Caki2 (cell line): ENCODE results near the gene MBNL2. TPM values are rescaled to one million over a fixed set of nuclear protein-coding genes. Genes with fewer than 3 reads are reported as not detected.

ENCODE experiments used
- DNase-seq: peaks from one replicate; pipeline ENCODE4 v3.0.0-alpha.2; 2015; ENCODE audit warnings: low read depth
- in situ Hi-C: cut with HindIII; loops from 2 replicates; pipeline ENCODE4 v1.10.0; 2016; ENCODE audit warnings: low sequenced_read_pairs, low pct_unique_long_range_greater_than_20kb, mixed read lengths
- total RNA-seq: library from RNA; depleted of rRNA; stranded (reverse); fragments of >200 nt; shearing (Covaris generic); gene quantifications from 2 replicates; pipeline ENCODE4 v1.2.3, GENCODE V29; 2014; ENCODE audit warnings: low replicate concordance

MBNL2 gene
- total RNA-seq, 1 experiment from 2014 or later, result 14.0 TPM

- in situ Hi-C loops, result loop anchor here (10.0 kb wide), 1 partner anchor 69 kb away; no protein-coding TSS in a partner anchor
- DNase-seq, result no peak
Observed at GRCh38 chr13:97226013-97226412, 3.9 kb downstream of the MBNL2 start.

DNA sequence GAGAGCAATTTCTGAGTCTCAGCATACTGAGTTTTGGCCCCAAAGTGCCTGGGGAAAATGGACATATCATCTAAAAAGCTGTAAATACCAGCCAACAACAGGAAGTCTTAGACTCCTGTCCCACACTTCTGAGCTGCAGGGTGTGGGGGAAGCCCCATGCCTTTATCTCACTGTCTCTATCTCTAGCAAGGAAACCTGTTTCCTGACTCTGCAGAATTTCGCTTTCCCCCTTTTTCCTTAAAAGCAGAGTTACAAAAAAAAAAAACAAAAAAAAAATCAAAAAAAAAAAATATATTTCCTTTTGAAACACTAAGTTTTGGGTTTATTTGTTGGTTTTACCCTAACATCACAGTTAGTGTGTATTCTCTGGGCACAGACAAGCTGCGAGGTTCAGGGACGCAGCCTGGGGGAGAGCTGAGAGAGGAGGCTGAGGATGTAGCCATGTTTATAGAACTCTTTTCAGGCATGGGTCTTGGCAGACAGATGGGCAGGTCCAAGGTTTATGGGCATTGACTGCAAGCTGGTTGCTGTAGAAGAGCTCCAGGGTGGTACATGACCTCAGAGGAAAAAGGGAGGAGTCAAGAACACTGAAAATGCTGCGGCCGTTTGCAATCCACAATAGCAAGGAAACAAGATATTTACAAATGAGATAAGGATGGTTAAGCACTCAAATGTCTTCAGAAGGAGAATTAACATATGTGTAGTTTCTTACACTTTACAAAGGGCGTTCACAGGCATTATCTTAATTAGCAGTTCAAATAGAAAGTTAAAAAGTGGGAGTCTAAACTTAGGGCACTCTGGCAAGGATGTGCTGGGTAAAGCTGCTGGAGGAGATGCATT, 4.9 kb downstream of the MBNL2 start:
- in situ Hi-C loops, result loop anchor here (10.0 kb wide), 1 partner anchor 68 kb away; no protein-coding TSS in a partner anchor
- DNase-seq, result no peak

GRCh38 chr13:97228850-97229521, 6.9 kb downstream of the MBNL2 start:
- in situ Hi-C loops, result loop anchor here (10.0 kb wide), 1 partner anchor 66 kb away; no protein-coding TSS in a partner anchor
- no peak for DNase-seq

DNA sequence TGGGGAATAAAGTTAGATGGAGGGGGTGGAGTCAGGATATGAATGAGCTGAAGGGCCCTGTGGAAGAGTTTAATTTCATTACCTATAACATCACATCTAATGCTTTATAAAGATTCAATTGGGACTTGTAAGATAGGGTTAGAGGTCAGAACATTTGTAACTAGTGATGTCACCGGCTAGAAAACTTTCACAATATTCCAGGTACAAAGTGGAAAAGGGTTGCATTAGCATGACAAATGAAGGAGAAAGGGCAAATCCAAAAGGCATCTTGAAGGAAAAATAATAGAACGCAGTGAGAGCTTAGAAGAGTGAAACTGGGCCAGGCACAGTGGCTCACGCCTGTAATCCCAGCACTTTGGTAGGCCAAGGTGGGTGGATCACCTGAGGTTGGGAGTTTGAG, 7.6 kb downstream of the MBNL2 start:
- in situ Hi-C loops, result loop anchor here (10.0 kb wide), 1 partner anchor 65 kb away; no protein-coding TSS in a partner anchor
- DNase-seq, result no peak

DNA sequence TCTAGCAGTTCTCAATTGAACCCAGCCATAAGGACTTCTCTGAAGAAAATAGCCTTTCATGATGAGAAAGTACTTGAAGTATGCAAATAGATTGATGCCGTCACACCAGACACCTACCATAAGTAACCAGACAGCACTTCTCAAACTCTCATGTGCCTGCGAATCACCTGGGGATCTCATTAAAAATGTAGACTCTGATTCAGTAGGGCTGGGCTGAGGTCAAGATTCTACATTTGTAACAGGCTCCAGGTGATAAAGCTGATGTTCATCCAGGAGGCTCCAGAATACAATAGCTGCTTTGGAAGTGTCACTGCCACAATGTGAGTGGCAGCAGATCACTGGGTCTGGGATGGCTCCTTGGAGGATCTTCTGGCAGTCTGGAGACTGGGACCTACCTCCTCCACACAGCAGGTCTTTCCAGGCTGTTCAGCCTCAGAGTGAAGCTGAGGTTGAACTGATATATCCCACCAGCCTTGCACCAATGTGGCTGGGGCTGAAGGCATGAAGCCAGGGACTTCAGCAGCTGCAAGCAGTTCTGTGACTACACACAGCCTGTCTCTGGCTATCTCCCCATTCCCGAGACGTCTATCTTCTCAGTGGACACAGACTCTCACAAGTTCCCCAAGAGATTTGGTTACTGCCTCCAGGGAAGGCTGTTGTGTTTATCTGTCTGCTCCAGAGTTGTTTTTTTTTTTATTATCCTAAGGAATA, 9.1 kb downstream of the MBNL2 start:
- DNase-seq, result peak; percentile 19
- in situ Hi-C loops, result no loop called here

DNA sequence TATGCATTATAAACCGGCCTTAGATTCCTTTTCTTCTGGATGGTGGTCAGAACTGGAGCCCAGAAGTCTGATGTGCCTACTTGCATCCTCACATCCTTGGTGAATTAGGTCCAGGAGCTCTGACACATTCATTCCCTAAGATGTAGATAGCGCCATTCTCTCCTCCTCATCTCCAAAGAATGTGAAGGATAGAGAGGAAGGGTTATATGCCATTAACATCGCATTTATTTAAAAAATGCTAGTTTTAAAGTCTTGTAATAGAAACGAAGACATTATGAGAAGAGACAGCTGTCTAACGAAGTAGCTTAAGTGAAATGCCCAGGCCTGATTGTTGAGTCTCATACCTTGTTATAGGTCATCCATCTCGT, 9.7 kb downstream of the MBNL2 start:
- no peak for DNase-seq
- in situ Hi-C loops, result no loop called here

- in situ Hi-C loops, result no loop called here
- no peak for DNase-seq
Observed at GRCh38 chr13:97233499-97233898, 11.4 kb downstream of the MBNL2 start.

DNA sequence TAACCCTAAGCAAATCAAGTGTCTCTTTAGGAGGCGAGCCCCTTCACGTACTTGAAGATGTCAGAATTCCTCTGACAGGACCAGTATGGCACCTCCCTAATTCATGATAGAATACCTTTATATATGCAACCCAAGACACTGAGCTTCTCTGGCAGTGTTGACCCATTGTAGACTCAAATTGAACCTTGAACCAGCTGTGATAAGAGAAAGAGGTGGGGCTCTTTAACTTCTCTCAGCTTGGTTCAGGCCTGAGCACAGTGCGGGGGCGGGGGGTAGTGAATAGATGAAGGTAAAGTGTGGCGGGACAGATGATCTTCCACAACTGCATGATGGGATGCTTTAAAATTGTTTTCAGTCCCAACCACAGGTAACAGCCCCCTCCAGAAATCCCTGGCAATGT, 12.1 kb downstream of the MBNL2 start:
- in situ Hi-C loops, result no loop called here
- no peak for DNase-seq

DNA sequence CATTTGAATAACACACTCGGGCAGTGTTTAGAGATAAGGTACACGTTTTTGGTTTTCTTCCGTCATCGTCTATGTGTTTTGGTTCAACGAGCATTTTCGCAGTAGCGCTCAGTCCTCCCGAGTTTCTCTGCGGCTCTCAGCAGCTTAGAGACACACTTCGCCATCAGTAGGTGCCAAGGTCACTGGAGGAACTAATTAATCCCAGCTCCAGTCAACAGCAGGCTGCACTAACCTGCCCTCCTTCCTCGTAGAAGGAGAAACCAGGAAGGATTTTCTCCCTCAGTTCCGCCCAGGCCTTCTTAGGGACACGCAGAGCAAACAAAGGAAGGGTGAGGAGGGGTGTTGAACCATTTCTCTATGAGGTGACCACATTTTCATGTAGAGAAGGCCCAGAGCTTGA, 12.6 kb downstream of the MBNL2 start:
- DNase-seq, result no peak

DNA sequence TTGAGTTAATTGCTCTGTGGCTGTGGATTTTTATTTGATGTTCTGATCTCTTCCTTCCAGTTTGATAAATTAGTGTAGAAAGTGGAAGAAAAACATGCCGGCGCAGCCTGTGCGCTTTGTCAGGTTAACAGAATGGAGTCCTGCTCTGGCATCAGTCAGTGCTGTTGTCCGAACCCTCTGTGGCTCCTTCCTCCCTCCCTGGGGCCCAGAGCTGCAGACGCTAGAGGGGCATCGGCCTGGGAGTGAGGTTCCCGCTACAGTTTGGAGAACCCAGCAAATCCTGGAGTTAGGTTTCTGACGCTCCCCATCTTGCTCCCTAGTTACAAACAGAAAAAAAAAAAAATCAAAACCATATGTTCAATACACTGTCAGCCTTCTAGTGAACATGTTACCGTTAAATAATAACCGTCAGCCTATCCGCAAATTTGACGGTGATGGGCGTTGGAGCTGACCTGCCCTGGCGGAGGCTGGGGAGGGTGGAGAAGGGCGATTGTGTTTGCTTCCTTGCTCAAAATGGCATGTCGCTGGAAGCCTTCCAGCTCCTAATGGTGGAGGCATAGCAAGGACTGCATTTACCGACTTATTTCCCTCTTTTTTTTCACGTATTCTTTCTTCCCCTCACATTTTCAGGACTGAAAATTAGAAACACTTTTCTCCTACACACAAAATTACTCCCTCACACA, 13.6 kb downstream of the MBNL2 start:
- in situ Hi-C loops, result no loop called here
- DNase-seq, result no peak

More for the DNA sequence above, 12.6 kb downstream of the MBNL2 start:
- in situ Hi-C loops, result no loop called here

DNA sequence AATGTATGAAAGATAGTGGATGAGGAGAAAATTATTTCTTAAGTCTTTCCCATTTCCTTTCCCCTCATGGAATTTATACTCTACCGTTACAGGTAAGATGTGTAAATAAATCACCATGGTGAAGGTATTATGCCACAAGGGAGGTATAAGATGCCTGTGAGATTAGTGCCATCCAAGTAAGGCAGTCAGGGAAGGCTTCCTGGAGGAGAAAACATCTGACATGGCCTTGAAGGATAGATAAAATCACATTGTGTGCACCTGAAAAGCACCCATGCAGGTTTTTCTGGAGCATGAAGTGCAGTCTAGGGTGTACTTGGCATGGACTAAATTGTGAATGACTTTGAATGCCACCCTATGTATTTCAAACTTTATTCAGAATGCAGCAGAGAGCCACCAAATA, 15.3 kb downstream of the MBNL2 start:
- in situ Hi-C loops, result no loop called here

GRCh38 chr13:97238432-97238831, 16.3 kb downstream of the MBNL2 start:
- no peak for DNase-seq
- in situ Hi-C loops, result no loop called here

More for the DNA sequence above, 15.3 kb downstream of the MBNL2 start:
- no peak for DNase-seq

DNA sequence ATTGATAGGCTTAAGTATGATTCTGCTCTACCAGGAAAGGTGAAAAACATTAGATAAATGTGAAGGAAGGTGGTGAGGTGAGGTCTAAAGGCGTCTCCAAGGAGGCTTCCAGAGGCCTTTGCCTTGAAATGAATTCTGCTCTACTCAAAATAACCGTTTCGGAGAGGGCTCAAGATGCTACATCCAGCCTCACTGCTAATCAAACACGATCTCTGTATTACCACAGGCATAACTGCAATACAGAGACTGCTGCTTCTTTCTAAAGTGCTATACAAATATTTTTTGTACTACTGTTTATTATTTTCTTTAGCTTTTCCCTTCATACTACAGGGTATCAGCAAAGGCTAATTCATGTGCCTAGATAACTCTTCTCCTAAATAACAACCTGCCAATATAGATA, 16.8 kb downstream of the MBNL2 start:
- in situ Hi-C loops, result no loop called here
- no peak for DNase-seq

GRCh38 chr13:97239306-97239705, 17.2 kb downstream of the MBNL2 start:
- DNase-seq, result no peak
- in situ Hi-C loops, result no loop called here

DNA sequence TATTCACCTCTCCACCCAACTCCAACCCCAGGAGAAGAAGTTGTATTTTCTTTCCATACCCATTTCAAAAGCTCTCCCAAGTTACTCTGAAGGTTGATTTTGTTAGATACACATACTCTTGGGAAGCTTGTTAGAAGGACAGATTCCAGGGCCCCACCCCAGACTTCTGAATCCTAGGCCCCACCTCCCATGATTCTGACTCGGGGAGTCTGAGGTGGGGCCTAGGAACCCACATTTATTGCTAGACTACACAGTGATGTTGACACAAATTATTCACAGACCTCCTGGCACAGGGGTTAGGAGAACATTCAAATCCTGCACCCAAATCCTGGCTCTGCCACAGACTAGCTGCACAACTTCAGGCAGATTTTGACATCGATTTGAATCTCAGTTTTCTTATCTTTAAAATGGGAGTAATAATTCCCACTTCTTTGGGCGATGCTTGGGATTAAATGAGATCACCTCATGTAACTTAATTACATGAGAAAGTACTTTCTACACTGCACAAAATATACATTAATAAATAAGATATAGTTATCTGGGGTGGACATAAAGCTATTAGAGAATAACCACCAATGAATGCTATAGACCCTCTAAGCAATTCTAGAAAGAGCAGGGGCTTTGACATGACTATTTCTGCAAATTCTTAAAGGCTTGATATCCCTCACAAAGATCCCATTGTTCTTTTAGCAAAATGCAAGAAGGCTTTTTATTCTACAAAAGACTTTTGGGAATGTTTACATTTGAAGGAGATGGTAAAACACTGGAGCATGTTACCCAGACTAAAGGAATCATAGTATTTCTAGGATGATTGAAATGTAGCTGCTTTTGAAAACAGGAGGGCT, 18.0 kb downstream of the MBNL2 start:
- in situ Hi-C loops, result no loop called here
- no peak for DNase-seq

- in situ Hi-C loops, result no loop called here
- DNase-seq, result no peak
Observed at GRCh38 chr13:97240788-97241734, 18.9 kb downstream of the MBNL2 start.

DNA sequence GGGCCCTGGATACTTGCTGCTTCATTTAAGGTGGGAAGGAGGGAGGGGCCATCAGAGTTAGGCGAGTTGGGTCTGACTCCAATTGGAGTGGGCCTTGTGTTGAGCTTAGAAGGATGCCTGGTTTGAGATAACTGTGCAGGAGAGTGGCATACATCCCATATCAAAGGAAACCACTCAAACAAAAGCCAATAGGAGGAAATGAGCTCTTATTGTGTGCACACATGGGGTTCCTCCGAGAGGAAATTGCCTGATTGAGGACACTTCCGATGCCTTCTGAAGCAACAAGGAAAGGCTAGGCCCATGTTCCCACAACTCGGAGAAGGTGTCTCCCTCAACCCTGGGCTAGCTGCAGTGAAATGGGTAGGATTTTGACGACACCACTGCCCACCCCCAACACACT, 19.6 kb downstream of the MBNL2 start:
- in situ Hi-C loops, result no loop called here
- DNase-seq, result no peak
